ENCODE measurements around the gene CAT. TPM values are rescaled to one million over a fixed set of nuclear protein-coding genes. Genes with fewer than 3 reads are reported as not detected.
"Not testable (repeated sequence)": the region's sequence is repeated elsewhere in the genome, so short reads cannot be mapped to it uniquely, and the experiment has no call there.

The CAT gene
- 63.3 TPM for total RNA-seq

GRCh38 chr11:34438529-34439507, at the start of gene CAT:
Gene CAT (plus strand): TSS chr11:34438934. CDS start chr11:34439014, 80 bp downstream.
- peak; percentile 97 for DNase-seq

- no peak for DNase-seq
These were observed 43.9 kb upstream of the CAT start for GRCh38 chr11:34394771-34395300.

DNA sequence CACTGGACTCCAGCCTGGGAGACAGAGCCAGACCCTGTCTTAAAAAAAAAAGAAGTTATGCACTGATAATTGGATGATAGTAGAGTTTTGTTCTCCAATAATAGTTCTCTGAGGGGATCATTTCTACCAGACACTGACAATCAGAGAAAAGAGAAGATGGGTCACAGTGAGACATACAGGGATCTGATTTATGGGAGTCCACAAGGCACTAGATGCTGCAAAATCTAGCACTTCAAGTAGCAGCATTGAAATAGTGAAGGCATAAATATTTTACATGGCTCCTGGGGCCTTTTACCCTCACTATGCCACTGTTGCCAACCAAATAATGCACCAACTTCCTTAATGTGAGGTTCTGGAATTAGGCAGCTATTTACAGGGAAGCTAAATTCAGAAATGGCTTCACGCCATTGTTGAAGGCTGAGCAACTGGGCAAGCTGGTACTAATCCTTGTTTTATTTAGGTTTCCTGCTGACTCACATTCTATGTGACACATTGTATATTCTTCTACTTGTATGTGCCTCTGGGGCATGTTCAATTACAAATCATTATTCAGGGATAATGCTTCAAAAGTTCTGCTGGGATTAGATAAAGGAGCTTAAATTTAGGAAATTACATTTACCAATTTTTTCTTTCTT, 42.7 kb upstream of the CAT start:
- DNase-seq: no peak

DNA sequence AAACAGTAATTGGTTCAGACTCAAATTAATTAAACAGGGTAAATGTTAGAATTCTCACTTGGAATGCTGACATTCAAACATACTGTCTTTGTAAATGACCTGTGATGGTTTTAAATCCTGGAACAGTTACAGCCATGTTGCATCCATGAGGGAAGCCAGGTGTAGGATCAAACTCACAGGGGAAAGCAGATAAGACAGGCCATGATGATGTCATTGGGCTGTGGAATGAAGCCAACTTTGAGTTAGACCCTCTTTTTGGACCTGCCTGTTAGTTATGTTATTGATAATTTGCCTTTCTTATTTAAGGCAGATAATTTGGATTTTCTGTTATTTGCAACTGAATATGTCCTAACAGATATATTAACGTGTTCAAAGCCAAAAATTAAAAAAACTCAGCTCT, 41.6 kb upstream of the CAT start:
- DNase-seq: no peak

DNA sequence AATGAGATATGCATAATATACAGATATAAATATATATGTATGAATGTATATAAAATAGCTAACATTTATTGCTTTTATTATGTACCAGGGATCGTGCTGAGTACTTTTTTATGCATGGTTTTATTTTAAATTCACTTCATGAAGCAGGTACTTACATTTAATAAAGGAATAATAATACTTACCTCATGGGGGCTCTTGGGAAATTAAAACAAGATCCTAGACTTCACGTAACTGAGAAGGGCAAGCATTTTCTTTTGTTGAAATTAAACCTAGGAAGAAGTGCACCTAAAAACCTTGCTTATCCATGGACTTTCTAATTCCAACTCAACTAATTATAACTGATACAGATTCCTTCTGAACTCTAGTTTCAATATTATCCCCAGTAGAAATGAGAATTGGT, 40.9 kb upstream of the CAT start:
- no peak for DNase-seq

DNA sequence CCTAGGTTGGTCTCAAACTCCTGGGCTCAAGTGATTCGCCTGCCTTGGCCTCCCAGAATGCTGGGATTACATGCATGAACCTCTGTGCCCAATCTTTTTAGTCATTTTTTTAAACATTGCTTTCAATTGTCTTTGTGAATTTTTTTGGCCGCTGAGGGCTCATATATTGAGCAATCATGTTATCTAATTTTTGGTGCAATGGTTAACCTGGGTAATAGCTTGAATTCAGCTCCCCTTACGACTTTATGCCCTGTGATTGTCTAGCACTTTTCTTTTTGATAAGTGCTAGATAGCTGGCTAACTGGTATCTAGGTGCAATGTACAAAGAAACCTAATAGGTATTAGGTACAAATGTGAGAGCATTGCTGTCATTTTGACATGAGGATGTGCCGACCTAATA, 35.3 kb upstream of the CAT start:
- no peak for DNase-seq

DNA sequence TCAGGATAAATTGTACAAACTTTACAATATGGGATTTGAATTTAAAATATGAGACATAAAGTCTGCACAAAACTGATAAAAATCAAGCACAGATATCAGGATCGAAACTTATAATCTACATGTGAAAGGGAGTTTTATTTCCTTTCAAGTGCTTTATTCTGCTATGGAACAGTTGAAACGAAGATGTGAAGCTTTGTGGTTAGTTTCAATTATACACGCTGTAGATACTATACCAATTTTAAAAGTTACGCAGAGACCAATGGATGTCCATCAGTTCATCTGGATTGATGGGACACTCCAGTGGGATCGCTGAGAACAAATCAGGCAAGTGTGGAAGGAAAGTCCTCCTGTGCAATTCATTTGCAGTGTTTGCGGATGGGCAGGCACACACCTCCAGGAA, 34.5 kb upstream of the CAT start:
- no peak for DNase-seq

- DNase-seq: no peak
These were observed 33.5 kb upstream of the CAT start for GRCh38 chr11:34405079-34405858.

DNA sequence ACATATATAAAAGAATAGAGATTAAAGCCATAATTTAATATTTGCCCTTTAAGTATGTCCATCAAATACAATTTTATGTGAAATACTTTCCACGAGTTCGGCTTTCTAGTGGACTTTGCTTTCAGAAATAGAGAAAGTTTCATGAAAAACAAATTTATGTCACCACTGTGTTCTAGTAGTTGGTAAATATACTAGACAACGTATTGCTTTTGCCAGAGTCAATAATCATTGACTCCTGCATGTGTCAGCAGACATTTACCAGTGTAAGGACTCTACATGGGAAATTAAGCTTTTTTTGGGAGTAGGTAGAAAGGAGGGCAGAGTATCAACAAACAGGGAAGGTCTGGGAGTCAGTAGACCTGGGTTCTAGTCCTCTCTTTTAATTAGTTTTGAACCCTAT, 32.3 kb upstream of the CAT start:
- DNase-seq: no peak

DNA sequence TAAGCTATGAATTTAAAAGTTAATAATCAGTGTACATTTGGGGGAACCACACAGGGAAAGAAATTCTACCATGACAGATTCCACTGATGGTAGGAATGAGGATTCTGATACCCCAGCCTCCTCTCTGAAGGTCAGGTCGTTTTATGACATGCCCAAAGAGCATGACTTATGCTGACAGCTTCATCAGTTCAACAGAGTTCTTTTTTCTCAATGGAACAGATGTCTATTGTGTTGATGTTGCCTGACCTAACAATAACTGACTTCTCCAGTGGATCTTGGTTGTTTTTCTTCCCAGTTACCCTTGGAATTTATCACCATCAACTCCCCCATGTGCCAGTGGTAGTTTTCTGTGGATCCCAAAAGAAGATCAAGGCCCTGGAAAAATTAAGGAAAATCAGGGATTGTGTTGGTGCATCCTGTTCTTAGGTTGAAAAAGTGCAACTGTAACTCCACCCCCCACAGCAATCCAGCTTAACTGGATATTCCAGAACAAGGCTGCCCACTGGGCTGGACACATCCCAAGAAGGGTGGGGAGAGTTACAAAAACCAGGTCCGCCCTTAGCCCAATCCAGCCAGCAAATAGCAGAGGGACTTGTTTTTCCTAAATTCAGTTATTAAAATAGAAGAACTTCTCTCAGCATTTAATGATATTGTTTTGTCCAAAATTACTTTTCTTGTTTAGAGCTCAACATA, 31.5 kb upstream of the CAT start:
- DNase-seq: no peak

DNA sequence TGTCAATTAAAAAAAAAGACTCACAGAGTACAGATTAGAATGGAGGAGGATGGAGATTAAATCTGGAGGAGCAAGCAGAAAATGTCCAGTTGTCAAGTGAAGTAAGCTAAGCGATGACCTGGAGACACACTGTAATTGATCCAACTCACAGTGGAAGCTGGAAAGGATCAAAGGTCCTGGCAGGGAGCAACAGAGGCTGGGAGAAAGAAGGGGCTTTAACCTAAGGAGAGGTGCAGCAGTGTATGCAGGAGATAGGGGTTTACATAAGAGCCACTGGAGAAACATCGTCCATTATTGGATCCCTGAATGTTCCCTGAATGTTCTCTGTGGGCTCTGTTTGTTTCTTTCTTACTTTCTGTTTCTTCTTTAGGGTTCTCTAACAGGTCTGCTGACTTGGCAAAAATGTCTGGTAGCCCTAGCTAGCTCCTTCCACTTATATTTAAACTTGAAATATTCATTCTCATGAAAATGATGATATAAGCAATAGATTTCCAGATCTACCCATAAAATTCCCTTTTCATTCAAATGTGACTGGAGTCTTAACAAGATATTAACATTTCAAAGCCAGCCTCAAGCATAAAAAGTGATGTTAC, 30.1 kb upstream of the CAT start:
- DNase-seq: no peak

- no peak for DNase-seq
These were observed 27.6 kb upstream of the CAT start for GRCh38 chr11:34411111-34411510.

GRCh38 chr11:34411791-34412190, 26.9 kb upstream of the CAT start:
- no peak for DNase-seq

- no peak for DNase-seq
These were observed 25.5 kb upstream of the CAT start for GRCh38 chr11:34413263-34413662.

DNA sequence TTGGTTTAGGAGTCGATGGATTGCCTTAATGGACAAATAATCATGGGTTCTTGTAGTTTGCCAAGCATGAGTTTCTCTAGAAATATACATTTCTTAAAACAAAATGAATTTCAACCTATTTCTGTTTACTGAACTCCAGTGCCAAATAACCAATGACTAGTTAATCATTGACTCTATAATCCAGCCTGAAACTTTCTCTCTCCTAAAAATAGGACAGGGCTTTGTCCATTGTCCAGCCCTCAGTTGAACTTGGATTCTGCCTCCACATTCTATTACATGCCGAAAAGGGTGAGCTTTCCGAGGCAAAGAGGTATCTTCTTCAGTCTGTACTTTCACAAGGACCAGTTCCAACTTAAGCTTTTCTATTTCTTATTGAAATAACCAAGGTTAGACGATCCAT, 23.2 kb upstream of the CAT start:
- no peak for DNase-seq

DNA sequence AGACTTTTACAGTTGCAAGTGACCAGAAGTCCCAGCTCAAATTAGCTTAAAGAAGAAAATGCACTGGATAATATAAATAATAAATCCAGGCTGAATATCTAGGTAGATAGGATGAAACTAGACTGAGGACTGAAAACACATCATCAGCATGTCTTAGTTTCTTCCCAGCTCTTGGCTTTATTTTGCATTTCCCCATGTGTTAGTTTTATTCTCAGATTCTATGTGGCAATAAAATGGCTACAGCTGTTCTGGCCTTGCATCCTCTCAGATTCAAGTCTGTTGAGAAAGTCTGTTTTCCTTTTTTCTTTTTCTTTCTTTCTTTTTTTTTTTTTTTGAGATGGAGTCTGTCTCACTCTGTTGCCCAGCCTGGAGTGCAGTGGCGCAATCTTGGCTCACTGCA, 22.6 kb upstream of the CAT start:
- no peak for DNase-seq

- DNase-seq: no peak
These were observed 22.0 kb upstream of the CAT start for GRCh38 chr11:34416766-34417165.

- DNase-seq: no peak
These were observed 21.5 kb upstream of the CAT start for GRCh38 chr11:34417202-34417601.

- no peak for DNase-seq
These were observed 19.6 kb upstream of the CAT start for GRCh38 chr11:34419158-34419557.

GRCh38 chr11:34423300-34423699, 15.4 kb upstream of the CAT start:
- DNase-seq: no peak

GRCh38 chr11:34424826-34425225, 13.9 kb upstream of the CAT start:
- not testable (repeated sequence) for DNase-seq

- no peak for DNase-seq
These were observed 13.4 kb upstream of the CAT start for GRCh38 chr11:34425360-34425759.
